ENCODE data around the gene TUBGCP2.
A peak's percentile ranks its signal among the peaks of the same experiment; 100 is the strongest.

Gene TUBGCP2

DNA sequence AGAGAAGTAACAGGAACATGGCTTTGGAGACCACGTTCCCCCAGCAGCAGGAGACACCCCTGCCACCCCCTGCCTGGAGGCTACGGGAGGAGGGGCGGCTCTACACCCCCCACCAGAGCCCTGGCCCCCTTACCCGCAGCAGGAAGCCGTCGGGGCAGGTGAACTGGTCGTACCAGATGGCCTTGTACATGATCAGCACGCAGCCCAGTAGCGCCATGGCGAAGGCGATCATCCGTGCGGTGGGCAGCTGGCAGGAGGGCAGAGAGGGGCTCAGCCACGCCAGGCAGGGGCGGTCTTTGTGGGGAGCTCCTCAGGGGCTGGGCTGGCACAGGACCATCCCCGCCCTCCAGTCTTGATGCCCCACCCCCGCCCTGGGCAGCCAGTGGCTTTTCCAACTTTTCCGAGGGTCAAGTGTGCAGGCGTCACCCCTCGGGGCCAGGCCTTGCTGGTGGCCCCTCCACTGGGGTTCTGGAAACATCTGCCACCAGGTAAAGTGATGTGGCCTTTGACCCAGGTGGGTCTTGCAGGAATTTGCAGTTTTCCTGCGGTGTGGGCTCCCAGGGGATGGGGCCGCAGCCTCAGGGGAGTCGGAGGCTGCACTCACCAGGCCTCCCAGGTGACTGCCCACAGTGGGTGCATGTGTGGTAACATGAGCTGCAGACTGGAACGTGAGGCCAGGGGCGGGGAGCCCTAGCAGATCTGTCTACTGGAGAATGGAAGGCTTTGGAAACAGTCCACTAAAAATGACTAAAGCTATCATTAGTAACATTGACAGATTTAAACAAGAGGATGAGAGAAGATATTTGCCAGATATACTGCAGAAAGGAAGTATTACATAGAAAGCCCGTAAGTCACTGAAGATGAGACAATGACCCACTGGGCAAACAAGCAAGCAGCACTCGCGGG lies 18.3 kb upstream of the TUBGCP2 start:
- no peaks in the 10 kb centered on the region for H3K4me1 ChIP-seq (ENCODE audit: control insufficient read depth, low read depth, low read length)
- no peak overlapping the region for H2BK15ac ChIP-seq (replicated peaks; ENCODE audit: low read depth)
- H3K23ac ChIP-seq (ENCODE audit: low read length), result no peak overlapping the region
- no peaks in the 10 kb centered on the region for H3K79me2 ChIP-seq (ENCODE audit: control insufficient read depth, insufficient read depth, low read length)
- no peak overlapping the region for H3K4me3 ChIP-seq (ENCODE audit: low read length)
- H2BK5ac ChIP-seq (ENCODE audit: low read length), result no peak overlapping the region
- no peaks in the 10 kb centered on the region for H3K36me3 ChIP-seq (ENCODE audit: control insufficient read depth, insufficient read depth, low read length)
- WGBS (ENCODE audit: extremely low coverage, insufficient coverage, low lambda C conversion rate), result no CpG with 5 or more reads among the region's 28 CpGs
- no peak overlapping the region for H3K27ac ChIP-seq (ENCODE audit: low read depth, low read length)
- no peak overlapping the region for H3K4me2 ChIP-seq (ENCODE audit: low read length)
- no peak overlapping the region for H3K9ac ChIP-seq (ENCODE audit: low read length)
- H2BK120ac ChIP-seq (ENCODE audit: low read depth, low read length), result no peak overlapping the region
- no peak for DNase-seq
- H3K56ac ChIP-seq (ENCODE audit: low read length), result no peak overlapping the region
- H3K4ac ChIP-seq (ENCODE audit: low read depth, low read length), result no peak overlapping the region
- H4K8ac ChIP-seq (ENCODE audit: low read depth, low read length), result no peak overlapping the region
- no peak overlapping the region for H2AK5ac ChIP-seq (ENCODE audit: low read length)
- H4K5ac ChIP-seq (ENCODE audit: low read length), result no peak overlapping the region
- H3K27me3 ChIP-seq (ENCODE audit: insufficient read depth, low read length, poor library complexity), result peaks cover 16% of the 10 kb centered on the region
- H3K79me1 ChIP-seq (ENCODE audit: low read length), result no peaks in the 10 kb centered on the region
- H3K18ac ChIP-seq (ENCODE audit: low read length), result no peak overlapping the region

DNA sequence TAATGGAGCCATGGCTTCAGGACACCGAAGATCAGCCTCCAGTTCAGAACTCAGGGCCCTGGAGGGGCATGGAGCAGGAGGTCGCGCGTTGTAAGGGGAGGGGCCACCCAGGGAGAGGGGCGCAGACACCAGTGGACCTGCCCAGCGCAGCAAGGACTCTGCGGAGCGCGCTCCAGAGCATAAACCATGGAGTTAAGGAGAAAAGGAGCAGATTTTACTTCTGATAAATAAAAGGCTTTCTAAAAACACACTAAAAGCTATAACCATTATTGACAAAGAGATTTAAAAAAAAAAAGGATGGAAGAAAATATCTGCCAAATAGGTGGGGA lies 17.5 kb upstream of the TUBGCP2 start:
- DNase-seq, result no peak
- Histone ChIP-seq H2BK120ac (ENCODE audit: low read depth, low read length) (no peak overlapping the region), H3K9ac (ENCODE audit: low read length) (peak overlapping the region; percentile 48), H3K4ac (ENCODE audit: low read depth, low read length) (no peak overlapping the region), H3K27me3 (ENCODE audit: insufficient read depth, low read length, poor library complexity) (peaks cover 14% of the 10 kb centered on the region), H3K4me2 (ENCODE audit: low read length) (peak overlapping the region; percentile 36), H3K4me1 (ENCODE audit: control insufficient read depth, low read depth, low read length) (no peaks in the 10 kb centered on the region), H3K79me1 (ENCODE audit: low read length) (no peaks in the 10 kb centered on the region), H3K4me3 (ENCODE audit: low read length) (no peak overlapping the region), H4K5ac (ENCODE audit: low read length) (no peak overlapping the region), H3K27ac (ENCODE audit: low read depth, low read length) (no peak overlapping the region), H3K56ac (ENCODE audit: low read length) (peak overlapping the region; percentile 62), H4K8ac (ENCODE audit: low read depth, low read length) (no peak overlapping the region), H3K79me2 (ENCODE audit: control insufficient read depth, insufficient read depth, low read length) (no peaks in the 10 kb centered on the region), H3K23ac (ENCODE audit: low read length) (no peak overlapping the region), H2BK15ac (replicated peaks; ENCODE audit: low read depth) (no peak overlapping the region), H2BK5ac (ENCODE audit: low read length) (no peak overlapping the region), H2AK5ac (ENCODE audit: low read length) (no peak overlapping the region), H3K36me3 (ENCODE audit: control insufficient read depth, insufficient read depth, low read length) (no peaks in the 10 kb centered on the region), H3K18ac (ENCODE audit: low read length) (no peak overlapping the region)
- no CpG with 5 or more reads among the region's 9 CpGs for WGBS (ENCODE audit: extremely low coverage, insufficient coverage, low lambda C conversion rate)

DNA sequence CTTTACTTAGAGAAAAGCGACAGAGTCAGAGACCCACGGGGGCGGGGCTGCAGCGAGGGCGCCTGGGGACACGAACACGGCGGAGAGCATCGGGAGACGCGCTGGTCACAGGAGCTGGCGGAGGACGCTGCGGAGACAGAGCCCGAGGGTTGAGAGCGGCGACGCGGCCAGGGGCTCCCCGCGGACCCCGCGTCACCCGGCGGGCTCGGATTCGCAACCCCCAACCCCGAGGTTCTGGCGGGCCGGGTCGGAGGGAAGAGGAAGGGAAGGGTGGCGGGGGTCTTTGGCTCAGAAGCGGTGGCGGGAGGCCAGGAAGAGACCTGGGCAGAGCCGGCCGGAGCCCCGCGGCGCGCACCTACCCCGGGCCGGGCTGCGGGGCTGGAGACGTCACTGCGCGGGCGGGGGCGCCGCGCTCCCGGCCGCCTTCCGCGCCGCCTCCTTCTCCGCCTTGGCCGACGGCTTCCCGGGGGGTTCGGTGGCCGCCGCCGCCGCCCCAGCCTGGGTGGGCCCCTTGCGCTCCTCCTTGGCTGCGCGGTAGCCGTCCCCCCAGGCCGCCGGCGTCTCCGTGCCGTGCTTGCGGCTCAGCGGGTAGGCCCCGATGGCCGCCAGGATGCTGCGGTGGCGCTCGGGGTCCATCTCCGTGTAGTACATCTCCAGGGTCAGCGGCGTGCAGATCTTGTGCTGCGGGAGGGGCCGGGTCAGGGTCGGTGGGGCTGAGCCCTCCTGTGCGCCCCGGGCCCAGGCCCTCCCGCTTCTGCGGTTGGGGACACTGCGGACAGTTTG lies 17.0 kb upstream of the TUBGCP2 start:
- H2BK120ac ChIP-seq (ENCODE audit: low read depth, low read length), result no peak overlapping the region
- no peak overlapping the region for H3K4me3 ChIP-seq (ENCODE audit: low read length)
- no peak overlapping the region for H2AK5ac ChIP-seq (ENCODE audit: low read length)
- H3K27me3 ChIP-seq (ENCODE audit: insufficient read depth, low read length, poor library complexity), result peaks cover 14% of the 10 kb centered on the region
- H2BK5ac ChIP-seq (ENCODE audit: low read length), result no peak overlapping the region
- H2BK15ac ChIP-seq (replicated peaks; ENCODE audit: low read depth), result no peak overlapping the region
- H3K56ac ChIP-seq (ENCODE audit: low read length), result peak overlapping the region; percentile 62
- H3K27ac ChIP-seq (ENCODE audit: low read depth, low read length), result no peak overlapping the region
- no peak overlapping the region for H3K18ac ChIP-seq (ENCODE audit: low read length)
- H3K4ac ChIP-seq (ENCODE audit: low read depth, low read length), result no peak overlapping the region
- no peaks in the 10 kb centered on the region for H3K4me1 ChIP-seq (ENCODE audit: control insufficient read depth, low read depth, low read length)
- no peak overlapping the region for H3K23ac ChIP-seq (ENCODE audit: low read length)
- peak overlapping the region; percentile 48 for H3K9ac ChIP-seq (ENCODE audit: low read length)
- H3K79me1 ChIP-seq (ENCODE audit: low read length), result no peaks in the 10 kb centered on the region
- H3K36me3 ChIP-seq (ENCODE audit: control insufficient read depth, insufficient read depth, low read length), result no peaks in the 10 kb centered on the region
- no peak for DNase-seq
- H4K8ac ChIP-seq (ENCODE audit: low read depth, low read length), result no peak overlapping the region
- no peak overlapping the region for H4K5ac ChIP-seq (ENCODE audit: low read length)
- no CpG with 5 or more reads among the region's 91 CpGs for WGBS (ENCODE audit: extremely low coverage, insufficient coverage, low lambda C conversion rate)
- H3K79me2 ChIP-seq (ENCODE audit: control insufficient read depth, insufficient read depth, low read length), result no peaks in the 10 kb centered on the region
- peak overlapping the region; percentile 36 for H3K4me2 ChIP-seq (ENCODE audit: low read length)

DNA sequence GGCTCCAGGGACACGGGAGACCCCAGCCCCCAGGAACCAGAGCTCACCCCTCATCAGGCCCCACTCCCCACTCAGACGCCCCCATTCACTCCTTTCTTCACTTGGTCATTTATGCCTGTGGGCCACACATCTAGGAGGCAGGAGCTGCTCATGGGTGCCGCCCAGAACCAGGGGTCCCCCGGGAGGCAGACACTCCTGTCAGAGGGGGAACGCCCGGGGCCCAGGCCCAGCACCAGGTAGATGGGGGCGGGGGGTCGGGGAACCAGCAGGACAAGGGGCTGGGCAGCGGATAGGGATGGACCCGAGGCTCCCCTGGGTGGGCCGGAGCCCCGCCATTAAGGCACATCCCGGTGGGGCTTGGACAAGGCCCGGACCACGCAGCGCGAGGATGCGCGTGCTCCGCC lies 16.2 kb upstream of the TUBGCP2 start:
- Histone ChIP-seq H3K23ac (ENCODE audit: low read length) (no peak overlapping the region), H3K18ac (ENCODE audit: low read length) (no peak overlapping the region), H3K4ac (ENCODE audit: low read depth, low read length) (no peak overlapping the region), H3K4me2 (ENCODE audit: low read length) (no peak overlapping the region), H4K5ac (ENCODE audit: low read length) (no peak overlapping the region), H3K27ac (ENCODE audit: low read depth, low read length) (no peak overlapping the region), H2BK5ac (ENCODE audit: low read length) (no peak overlapping the region), H2AK5ac (ENCODE audit: low read length) (no peak overlapping the region), H3K4me1 (ENCODE audit: control insufficient read depth, low read depth, low read length) (no peaks in the 10 kb centered on the region), H3K79me1 (ENCODE audit: low read length) (no peaks in the 10 kb centered on the region), H3K36me3 (ENCODE audit: control insufficient read depth, insufficient read depth, low read length) (no peaks in the 10 kb centered on the region), H3K27me3 (ENCODE audit: insufficient read depth, low read length, poor library complexity) (peaks cover 14% of the 10 kb centered on the region), H4K8ac (ENCODE audit: low read depth, low read length) (no peak overlapping the region), H3K56ac (ENCODE audit: low read length) (no peak overlapping the region), H2BK120ac (ENCODE audit: low read depth, low read length) (no peak overlapping the region), H2BK15ac (replicated peaks; ENCODE audit: low read depth) (no peak overlapping the region), H3K4me3 (ENCODE audit: low read length) (no peak overlapping the region), H3K79me2 (ENCODE audit: control insufficient read depth, insufficient read depth, low read length) (no peaks in the 10 kb centered on the region), H3K9ac (ENCODE audit: low read length) (no peak overlapping the region)
- no peak for DNase-seq
- WGBS (ENCODE audit: extremely low coverage, insufficient coverage, low lambda C conversion rate), result no CpG with 5 or more reads among the region's 20 CpGs

DNA sequence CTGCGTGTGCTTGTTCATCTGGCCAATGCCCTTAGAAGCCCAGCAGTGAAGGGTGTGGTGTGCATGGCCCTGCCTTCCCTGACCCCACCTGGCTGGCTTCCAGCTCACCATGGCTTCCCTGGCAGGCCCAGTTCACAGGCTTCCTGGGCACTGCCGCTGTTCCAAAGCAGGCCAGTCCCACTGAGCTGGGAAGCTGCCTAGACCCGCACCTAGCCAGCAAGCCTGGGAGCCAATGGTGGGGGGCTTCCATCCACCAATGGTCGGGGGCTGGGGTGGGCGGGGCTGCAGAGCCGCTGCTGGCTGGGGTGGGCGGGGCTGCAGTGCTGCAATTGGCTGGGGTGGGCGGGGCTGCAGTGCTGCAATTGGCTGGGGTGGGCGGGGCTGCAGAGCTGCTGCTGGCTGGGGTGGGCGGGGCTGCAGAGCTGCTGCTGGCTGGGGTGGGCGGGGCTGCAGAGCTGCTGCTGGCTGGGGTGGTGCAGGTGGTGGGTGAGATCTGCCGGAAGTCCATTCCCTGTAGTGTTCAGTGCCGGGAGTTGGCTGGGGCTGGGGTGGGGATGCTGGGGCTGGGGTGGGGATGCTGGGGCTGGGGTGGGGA lies 15.6 kb upstream of the TUBGCP2 start:
- H3K18ac ChIP-seq (ENCODE audit: low read length), result no peak overlapping the region
- H3K27me3 ChIP-seq (ENCODE audit: insufficient read depth, low read length, poor library complexity), result peaks cover 14% of the 10 kb centered on the region
- peak overlapping the region; percentile 6 for H3K4me2 ChIP-seq (ENCODE audit: low read length)
- H3K36me3 ChIP-seq (ENCODE audit: control insufficient read depth, insufficient read depth, low read length), result no peaks in the 10 kb centered on the region
- H4K8ac ChIP-seq (ENCODE audit: low read depth, low read length), result no peak overlapping the region
- no peak overlapping the region for H2AK5ac ChIP-seq (ENCODE audit: low read length)
- H2BK120ac ChIP-seq (ENCODE audit: low read depth, low read length), result no peak overlapping the region
- H3K27ac ChIP-seq (ENCODE audit: low read depth, low read length), result no peak overlapping the region
- peak; percentile 77 for DNase-seq
- no peak overlapping the region for H3K4me3 ChIP-seq (ENCODE audit: low read length)
- no peak overlapping the region for H2BK5ac ChIP-seq (ENCODE audit: low read length)
- H3K4ac ChIP-seq (ENCODE audit: low read depth, low read length), result no peak overlapping the region
- no peak overlapping the region for H3K23ac ChIP-seq (ENCODE audit: low read length)
- H3K79me2 ChIP-seq (ENCODE audit: control insufficient read depth, insufficient read depth, low read length), result no peaks in the 10 kb centered on the region
- no peaks in the 10 kb centered on the region for H3K4me1 ChIP-seq (ENCODE audit: control insufficient read depth, low read depth, low read length)
- no peaks in the 10 kb centered on the region for H3K79me1 ChIP-seq (ENCODE audit: low read length)
- peak overlapping the region; percentile 40 for H3K56ac ChIP-seq (ENCODE audit: low read length)
- no peak overlapping the region for H4K5ac ChIP-seq (ENCODE audit: low read length)
- no peak overlapping the region for H3K9ac ChIP-seq (ENCODE audit: low read length)
- no CpG with 5 or more reads among the region's 13 CpGs for WGBS (ENCODE audit: extremely low coverage, insufficient coverage, low lambda C conversion rate)
- H2BK15ac ChIP-seq (replicated peaks; ENCODE audit: low read depth), result no peak overlapping the region

All from mesendoderm (in vitro differentiated cells).